Ovary (tissue), 3 donors: ENCODE measurements around the gene GRIK3.

Experiments used
- EP300 ChIP-seq: sonication (generic); formaldehyde crosslinking; IDR thresholded peaks from one replicate; pipeline ENCODE4 v1.6.1; 2017; ENCODE audit warnings: antibody characterized with exemption
- POLR2A ChIP-seq: fragments of 450-650 bp; IDR thresholded peaks from one replicate; pipeline ENCODE4 v1.6.1; 2017; ENCODE audit warnings: antibody characterized with exemption, mild to moderate bottlenecking, moderate library complexity
- TF ChIP-seq, protein P1 (sequence below), 3 donors: fragments of 450-650 bp in 2 of 3; fragments of 200-600 bp in 1 of 3; IDR thresholded peaks; one replicate each; pipeline versions ENCODE4 v1.5.1 to v1.8.0; 2016 to 2022; ENCODE audit warnings: antibody characterized with exemption in 3 of 3, mild to moderate bottlenecking in 1 of 3
- donor health status: DM: no; HTN: no; CAD: no.

DNA sequence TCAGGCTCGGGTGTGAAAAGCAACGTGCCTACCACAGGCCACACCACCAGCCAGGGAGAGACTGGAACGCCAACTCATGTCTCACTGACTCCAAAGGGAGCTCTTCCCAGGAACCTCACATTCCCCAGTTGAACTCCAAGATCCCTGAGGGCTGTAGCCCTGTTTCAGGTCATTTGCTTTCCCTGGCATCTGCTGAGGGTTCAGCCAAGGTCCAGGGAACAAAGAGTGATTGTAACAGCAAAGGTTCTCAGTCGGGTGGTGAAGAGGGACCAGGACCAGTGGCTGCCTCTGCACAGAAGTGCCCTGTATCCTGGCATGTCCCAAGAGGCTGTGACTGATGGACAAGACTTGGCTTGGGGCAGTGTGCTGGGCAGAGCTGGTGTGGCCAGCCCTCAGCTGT lies 42.8 kb downstream of the GRIK3 start:
- TF ChIP-seq POLR2A (no peak), EP300 (no peak)
- TF ChIP-seq, protein P1, sequence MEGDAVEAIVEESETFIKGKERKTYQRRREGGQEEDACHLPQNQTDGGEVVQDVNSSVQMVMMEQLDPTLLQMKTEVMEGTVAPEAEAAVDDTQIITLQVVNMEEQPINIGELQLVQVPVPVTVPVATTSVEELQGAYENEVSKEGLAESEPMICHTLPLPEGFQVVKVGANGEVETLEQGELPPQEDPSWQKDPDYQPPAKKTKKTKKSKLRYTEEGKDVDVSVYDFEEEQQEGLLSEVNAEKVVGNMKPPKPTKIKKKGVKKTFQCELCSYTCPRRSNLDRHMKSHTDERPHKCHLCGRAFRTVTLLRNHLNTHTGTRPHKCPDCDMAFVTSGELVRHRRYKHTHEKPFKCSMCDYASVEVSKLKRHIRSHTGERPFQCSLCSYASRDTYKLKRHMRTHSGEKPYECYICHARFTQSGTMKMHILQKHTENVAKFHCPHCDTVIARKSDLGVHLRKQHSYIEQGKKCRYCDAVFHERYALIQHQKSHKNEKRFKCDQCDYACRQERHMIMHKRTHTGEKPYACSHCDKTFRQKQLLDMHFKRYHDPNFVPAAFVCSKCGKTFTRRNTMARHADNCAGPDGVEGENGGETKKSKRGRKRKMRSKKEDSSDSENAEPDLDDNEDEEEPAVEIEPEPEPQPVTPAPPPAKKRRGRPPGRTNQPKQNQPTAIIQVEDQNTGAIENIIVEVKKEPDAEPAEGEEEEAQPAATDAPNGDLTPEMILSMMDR (IDR thresholded peaks at IDR 0.05): no peak
